Measurements from ENCODE around the gene ABCA4.

DNA sequence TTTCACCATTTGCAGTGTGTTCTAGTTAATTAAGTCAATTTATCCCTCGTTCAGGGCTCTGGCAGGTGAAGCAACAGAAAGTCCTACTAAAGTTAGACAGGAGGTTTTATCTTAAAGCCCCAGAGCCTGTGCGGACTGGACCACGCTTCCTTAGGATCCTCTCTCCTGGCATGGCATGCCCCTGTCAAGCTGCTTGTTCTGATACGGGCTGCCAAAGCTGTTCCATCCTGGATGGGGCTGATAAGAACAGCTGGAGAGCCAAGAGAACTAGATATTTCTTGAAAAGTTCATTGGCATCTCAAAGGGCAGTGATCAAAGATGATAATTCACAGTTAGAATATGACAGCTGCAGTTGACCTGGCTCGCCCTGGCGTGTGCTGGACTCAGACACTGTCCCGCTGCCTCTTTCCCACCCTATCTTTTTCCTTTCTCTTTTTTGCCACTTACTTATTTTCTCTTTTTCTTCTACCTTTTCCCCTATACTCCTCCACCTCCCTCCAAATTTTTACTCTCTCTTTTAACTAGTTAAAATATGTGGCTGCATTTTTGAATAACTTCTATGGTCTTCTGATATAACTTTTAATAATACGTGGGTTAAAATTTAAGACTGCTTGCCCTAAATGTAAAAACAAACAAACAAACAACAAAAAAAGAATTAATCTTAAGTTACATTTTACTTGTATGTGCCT is 96.7 kb downstream of the ABCA4 start:
- TF ChIP-seq POLR2A (IDR thresholded peaks at IDR 0.05; ENCODE audit: borderline replicate concordance, extremely low read depth, insufficient read depth, insufficient read length) (no peak), EZH2 (IDR thresholded peaks at IDR 0.05) (no peak), YY1 (IDR thresholded peaks at IDR 0.05; ENCODE audit: extremely low read depth, insufficient replicate concordance, low read depth, low read length) (no peak), POLR2AphosphoS5 (IDR thresholded peaks at IDR 0.05; ENCODE audit: low read depth, low read length) (no peak), EGR1 (IDR thresholded peaks at IDR 0.05; ENCODE audit: low read depth) (no peak), CEBPB (IDR thresholded peaks at IDR 0.05; ENCODE audit: low read depth) (no peak), SRF (IDR thresholded peaks at IDR 0.05; ENCODE audit: low read depth) (no peak)
- TF ChIP-seq, protein P1, sequence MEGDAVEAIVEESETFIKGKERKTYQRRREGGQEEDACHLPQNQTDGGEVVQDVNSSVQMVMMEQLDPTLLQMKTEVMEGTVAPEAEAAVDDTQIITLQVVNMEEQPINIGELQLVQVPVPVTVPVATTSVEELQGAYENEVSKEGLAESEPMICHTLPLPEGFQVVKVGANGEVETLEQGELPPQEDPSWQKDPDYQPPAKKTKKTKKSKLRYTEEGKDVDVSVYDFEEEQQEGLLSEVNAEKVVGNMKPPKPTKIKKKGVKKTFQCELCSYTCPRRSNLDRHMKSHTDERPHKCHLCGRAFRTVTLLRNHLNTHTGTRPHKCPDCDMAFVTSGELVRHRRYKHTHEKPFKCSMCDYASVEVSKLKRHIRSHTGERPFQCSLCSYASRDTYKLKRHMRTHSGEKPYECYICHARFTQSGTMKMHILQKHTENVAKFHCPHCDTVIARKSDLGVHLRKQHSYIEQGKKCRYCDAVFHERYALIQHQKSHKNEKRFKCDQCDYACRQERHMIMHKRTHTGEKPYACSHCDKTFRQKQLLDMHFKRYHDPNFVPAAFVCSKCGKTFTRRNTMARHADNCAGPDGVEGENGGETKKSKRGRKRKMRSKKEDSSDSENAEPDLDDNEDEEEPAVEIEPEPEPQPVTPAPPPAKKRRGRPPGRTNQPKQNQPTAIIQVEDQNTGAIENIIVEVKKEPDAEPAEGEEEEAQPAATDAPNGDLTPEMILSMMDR (IDR thresholded peaks at IDR 0.05 in 2 of 3, conservative IDR thresholded peaks at IDR 0.05 in 1 of 3; ENCODE audit: borderline replicate concordance in 1 of 3, insufficient read depth in 1 of 3, low read depth in 2 of 3, low read length in 2 of 3): no peak
- TF ChIP-seq, protein P2, sequence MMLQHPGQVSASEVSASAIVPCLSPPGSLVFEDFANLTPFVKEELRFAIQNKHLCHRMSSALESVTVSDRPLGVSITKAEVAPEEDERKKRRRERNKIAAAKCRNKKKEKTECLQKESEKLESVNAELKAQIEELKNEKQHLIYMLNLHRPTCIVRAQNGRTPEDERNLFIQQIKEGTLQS (IDR thresholded peaks at IDR 0.05): no peak
- TF ChIP-seq, protein P3, sequence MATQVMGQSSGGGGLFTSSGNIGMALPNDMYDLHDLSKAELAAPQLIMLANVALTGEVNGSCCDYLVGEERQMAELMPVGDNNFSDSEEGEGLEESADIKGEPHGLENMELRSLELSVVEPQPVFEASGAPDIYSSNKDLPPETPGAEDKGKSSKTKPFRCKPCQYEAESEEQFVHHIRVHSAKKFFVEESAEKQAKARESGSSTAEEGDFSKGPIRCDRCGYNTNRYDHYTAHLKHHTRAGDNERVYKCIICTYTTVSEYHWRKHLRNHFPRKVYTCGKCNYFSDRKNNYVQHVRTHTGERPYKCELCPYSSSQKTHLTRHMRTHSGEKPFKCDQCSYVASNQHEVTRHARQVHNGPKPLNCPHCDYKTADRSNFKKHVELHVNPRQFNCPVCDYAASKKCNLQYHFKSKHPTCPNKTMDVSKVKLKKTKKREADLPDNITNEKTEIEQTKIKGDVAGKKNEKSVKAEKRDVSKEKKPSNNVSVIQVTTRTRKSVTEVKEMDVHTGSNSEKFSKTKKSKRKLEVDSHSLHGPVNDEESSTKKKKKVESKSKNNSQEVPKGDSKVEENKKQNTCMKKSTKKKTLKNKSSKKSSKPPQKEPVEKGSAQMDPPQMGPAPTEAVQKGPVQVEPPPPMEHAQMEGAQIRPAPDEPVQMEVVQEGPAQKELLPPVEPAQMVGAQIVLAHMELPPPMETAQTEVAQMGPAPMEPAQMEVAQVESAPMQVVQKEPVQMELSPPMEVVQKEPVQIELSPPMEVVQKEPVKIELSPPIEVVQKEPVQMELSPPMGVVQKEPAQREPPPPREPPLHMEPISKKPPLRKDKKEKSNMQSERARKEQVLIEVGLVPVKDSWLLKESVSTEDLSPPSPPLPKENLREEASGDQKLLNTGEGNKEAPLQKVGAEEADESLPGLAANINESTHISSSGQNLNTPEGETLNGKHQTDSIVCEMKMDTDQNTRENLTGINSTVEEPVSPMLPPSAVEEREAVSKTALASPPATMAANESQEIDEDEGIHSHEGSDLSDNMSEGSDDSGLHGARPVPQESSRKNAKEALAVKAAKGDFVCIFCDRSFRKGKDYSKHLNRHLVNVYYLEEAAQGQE (IDR thresholded peaks at IDR 0.05; ENCODE audit: low read depth): no peak
- TF ChIP-seq, protein P4, sequence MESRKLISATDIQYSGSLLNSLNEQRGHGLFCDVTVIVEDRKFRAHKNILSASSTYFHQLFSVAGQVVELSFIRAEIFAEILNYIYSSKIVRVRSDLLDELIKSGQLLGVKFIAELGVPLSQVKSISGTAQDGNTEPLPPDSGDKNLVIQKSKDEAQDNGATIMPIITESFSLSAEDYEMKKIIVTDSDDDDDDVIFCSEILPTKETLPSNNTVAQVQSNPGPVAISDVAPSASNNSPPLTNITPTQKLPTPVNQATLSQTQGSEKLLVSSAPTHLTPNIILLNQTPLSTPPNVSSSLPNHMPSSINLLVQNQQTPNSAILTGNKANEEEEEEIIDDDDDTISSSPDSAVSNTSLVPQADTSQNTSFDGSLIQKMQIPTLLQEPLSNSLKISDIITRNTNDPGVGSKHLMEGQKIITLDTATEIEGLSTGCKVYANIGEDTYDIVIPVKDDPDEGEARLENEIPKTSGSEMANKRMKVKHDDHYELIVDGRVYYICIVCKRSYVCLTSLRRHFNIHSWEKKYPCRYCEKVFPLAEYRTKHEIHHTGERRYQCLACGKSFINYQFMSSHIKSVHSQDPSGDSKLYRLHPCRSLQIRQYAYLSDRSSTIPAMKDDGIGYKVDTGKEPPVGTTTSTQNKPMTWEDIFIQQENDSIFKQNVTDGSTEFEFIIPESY (IDR thresholded peaks at IDR 0.05; ENCODE audit: extremely low read depth, insufficient replicate concordance, low read length): no peak
- TF ChIP-seq, protein P5, sequence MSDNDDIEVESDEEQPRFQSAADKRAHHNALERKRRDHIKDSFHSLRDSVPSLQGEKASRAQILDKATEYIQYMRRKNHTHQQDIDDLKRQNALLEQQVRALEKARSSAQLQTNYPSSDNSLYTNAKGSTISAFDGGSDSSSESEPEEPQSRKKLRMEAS (IDR thresholded peaks at IDR 0.05): no peak
